Osteocyte (in vitro differentiated cells): ENCODE measurements around the gene NME5. TPM values are rescaled to one million over a fixed set of nuclear protein-coding genes. Genes with fewer than 3 reads are reported as not detected.

Source experiments
- DNase-seq: peaks from one replicate; pipeline ENCODE4 v3.0.0; 2021; ENCODE audit warnings: mixed read lengths; ENCODE audit not compliant: unreplicated experiment; ENCODE audit errors: extremely low spot score
- H3K27ac Mint-ChIP-seq: one replicate; pipeline ENCODE4 v1.8.0; 2021; ENCODE audit warnings: mild to moderate bottlenecking, mixed read lengths; ENCODE audit not compliant: unreplicated experiment
- H3K27me3 Mint-ChIP-seq: one replicate; pipeline ENCODE4 v1.8.0; 2021; ENCODE audit warnings: mixed read lengths; ENCODE audit not compliant: unreplicated experiment
- H3K36me3 Mint-ChIP-seq: one replicate; pipeline ENCODE4 v1.8.0; 2021; ENCODE audit warnings: mixed read lengths; ENCODE audit not compliant: unreplicated experiment
- H3K4me1 Mint-ChIP-seq: one replicate; pipeline ENCODE4 v1.8.0; 2021; ENCODE audit warnings: mixed read lengths; ENCODE audit not compliant: unreplicated experiment
- H3K4me3 Mint-ChIP-seq: one replicate; pipeline ENCODE4 v1.8.0; 2021; ENCODE audit warnings: mild to moderate bottlenecking, moderate library complexity, mixed read lengths; ENCODE audit not compliant: unreplicated experiment
- H3K9me3 Mint-ChIP-seq: one replicate; pipeline ENCODE4 v1.8.0; 2021; ENCODE audit warnings: mixed read lengths; ENCODE audit not compliant: unreplicated experiment
- CTCF ChIP-seq: fragments of 200-600 bp; sonication (generic); IDR thresholded peaks from 2 replicates; pipeline ENCODE4 v1.5.0; 2021; ENCODE audit warnings: antibody characterized with exemption, mild to moderate bottlenecking, moderate library complexity
- long read RNA-seq: library from polyadenylated mRNA; unstranded; transcript quantifications from one replicate; pipeline ENCODE4 v2.0.0, GENCODE V29; 2021
- total RNA-seq: library from RNA; stranded (reverse); gene quantifications from 2 replicates; pipeline ENCODE4 v1.2.1, GENCODE V29; 2021

The NME5 gene
- 1.7 and 2.4 TPM in 2 replicates for total RNA-seq
- long read RNA-seq, partial matches to known transcripts = 0 of 4 reads
- long read RNA-seq, other reads (novel, unspliced or antisense) = 0 of 4 reads

GRCh38 chr5:138138949-138139780 lies at the start of gene NME5:
Gene NME5, minus strand, starts transcription at chr5:138139428. Its CDS starts 648 bp downstream, at chr5:138138780.
- H3K36me3 Mint-ChIP-seq = no peaks in the 10 kb centered on the region
- DNase-seq = peak; percentile 86
- TF ChIP-seq CTCF = no peak
- no peaks in the 10 kb centered on the region for H3K9me3 Mint-ChIP-seq
- no peak within 1 kb of the TSS for H3K27ac Mint-ChIP-seq
- H3K4me3 Mint-ChIP-seq = peak within 1 kb of the TSS; percentile 80
- H3K4me1 Mint-ChIP-seq = peaks cover 4% of the 10 kb centered on the region
- peaks cover 6% of the 10 kb centered on the region for H3K27me3 Mint-ChIP-seq

GRCh38 chr5:138188626-138189025 lies 49.4 kb upstream of the NME5 start:
- Mint-ChIP-seq H3K27ac (no peak overlapping the region), H3K9me3 (no peaks in the 10 kb centered on the region), H3K4me1 (no peaks in the 10 kb centered on the region), H3K27me3 (no peaks in the 10 kb centered on the region), H3K4me3 (no peak overlapping the region), H3K36me3 (peaks cover 44% of the 10 kb centered on the region)
- no peak for TF ChIP-seq CTCF
- no peak for DNase-seq

GRCh38 chr5:138186002-138186447 lies 46.8 kb upstream of the NME5 start:
- TF ChIP-seq CTCF = no peak
- Mint-ChIP-seq H3K9me3 (no peaks in the 10 kb centered on the region), H3K36me3 (peaks cover 31% of the 10 kb centered on the region), H3K4me3 (no peak overlapping the region), H3K4me1 (no peaks in the 10 kb centered on the region), H3K27me3 (no peaks in the 10 kb centered on the region), H3K27ac (no peak overlapping the region)
- DNase-seq = no peak

GRCh38 chr5:138182808-138183207 lies 43.6 kb upstream of the NME5 start:
- peaks cover under 1% of the 10 kb centered on the region for H3K4me1 Mint-ChIP-seq
- no peaks in the 10 kb centered on the region for H3K27me3 Mint-ChIP-seq
- H3K27ac Mint-ChIP-seq = no peak overlapping the region
- no peak overlapping the region for H3K4me3 Mint-ChIP-seq
- peaks cover 15% of the 10 kb centered on the region for H3K36me3 Mint-ChIP-seq
- no peaks in the 10 kb centered on the region for H3K9me3 Mint-ChIP-seq
- no peak for DNase-seq
- TF ChIP-seq CTCF = no peak

GRCh38 chr5:138180841-138181240 lies 41.6 kb upstream of the NME5 start:
- no peaks in the 10 kb centered on the region for H3K9me3 Mint-ChIP-seq
- DNase-seq = no peak
- no peaks in the 10 kb centered on the region for H3K27me3 Mint-ChIP-seq
- H3K4me3 Mint-ChIP-seq = no peak overlapping the region
- H3K27ac Mint-ChIP-seq = no peak overlapping the region
- TF ChIP-seq CTCF = no peak
- peaks cover 14% of the 10 kb centered on the region for H3K4me1 Mint-ChIP-seq
- H3K36me3 Mint-ChIP-seq = peaks cover 11% of the 10 kb centered on the region
